HG03575 (cell line): ENCODE measurements around the gene SLC36A3.
A peak's percentile ranks its signal among the peaks of the same experiment; 100 is the strongest.

Experiments used
- ATAC-seq: cut with Tn5 transposase; IDR thresholded peaks from one replicate; pipeline ENCODE4 v1.9.1; 2021; ENCODE audit not compliant: unreplicated experiment, insufficient number of reproducible peaks, low FRiP score; ENCODE audit errors: extremely low read depth

The SLC36A3 gene

GRCh38 chr5:151303666-151304065, at the start of gene SLC36A3:
SLC36A3 (minus strand) TSS chr5:151303766; CDS start chr5:151303354, 412 bp downstream.
- ATAC-seq: no peak

- no peak for ATAC-seq
Measured at GRCh38 chr5:151351671-151352070, 48.1 kb upstream of the SLC36A3 start.

GRCh38 chr5:151348789-151349188, 45.2 kb upstream of the SLC36A3 start:
- ATAC-seq: no peak

- no peak for ATAC-seq
Measured at GRCh38 chr5:151347369-151347768, 43.8 kb upstream of the SLC36A3 start, which contains the start of gene SLC36A2. SLC36A2 (minus strand) TSS chr5:151347559; CDS start chr5:151347460, 99 bp downstream.

GRCh38 chr5:151345808-151346478, 42.4 kb upstream of the SLC36A3 start:
- ATAC-seq: no peak

GRCh38 chr5:151345187-151345807, 41.7 kb upstream of the SLC36A3 start:
- no peak for ATAC-seq

GRCh38 chr5:151344088-151344487, 40.5 kb upstream of the SLC36A3 start:
- ATAC-seq: no peak

- no peak for ATAC-seq
Measured at GRCh38 chr5:151340004-151340403, 36.4 kb upstream of the SLC36A3 start.

GRCh38 chr5:151338734-151339133, 35.2 kb upstream of the SLC36A3 start:
- no peak for ATAC-seq

- ATAC-seq: no peak
Measured at GRCh38 chr5:151332857-151333256, 29.3 kb upstream of the SLC36A3 start.

- no peak for ATAC-seq
Measured at GRCh38 chr5:151328734-151329133, 25.2 kb upstream of the SLC36A3 start.

- ATAC-seq: no peak
Measured at GRCh38 chr5:151327585-151327984, 24.0 kb upstream of the SLC36A3 start.

- no peak for ATAC-seq
Measured at GRCh38 chr5:151326266-151326665, 22.7 kb upstream of the SLC36A3 start.

- no peak for ATAC-seq
Measured at GRCh38 chr5:151320481-151320880, 16.9 kb upstream of the SLC36A3 start.

GRCh38 chr5:151318850-151319732, 15.5 kb upstream of the SLC36A3 start:
- ATAC-seq: peak; percentile 48

- no peak for ATAC-seq
Measured at GRCh38 chr5:151317871-151318270, 14.3 kb upstream of the SLC36A3 start.

GRCh38 chr5:151315998-151316597, 12.5 kb upstream of the SLC36A3 start:
- ATAC-seq: no peak

- ATAC-seq: no peak
Measured at GRCh38 chr5:151313357-151313756, 9.8 kb upstream of the SLC36A3 start.

GRCh38 chr5:151312756-151313324, 9.3 kb upstream of the SLC36A3 start:
- no peak for ATAC-seq
